ENCODE data around the gene RXRA.

DNA sequence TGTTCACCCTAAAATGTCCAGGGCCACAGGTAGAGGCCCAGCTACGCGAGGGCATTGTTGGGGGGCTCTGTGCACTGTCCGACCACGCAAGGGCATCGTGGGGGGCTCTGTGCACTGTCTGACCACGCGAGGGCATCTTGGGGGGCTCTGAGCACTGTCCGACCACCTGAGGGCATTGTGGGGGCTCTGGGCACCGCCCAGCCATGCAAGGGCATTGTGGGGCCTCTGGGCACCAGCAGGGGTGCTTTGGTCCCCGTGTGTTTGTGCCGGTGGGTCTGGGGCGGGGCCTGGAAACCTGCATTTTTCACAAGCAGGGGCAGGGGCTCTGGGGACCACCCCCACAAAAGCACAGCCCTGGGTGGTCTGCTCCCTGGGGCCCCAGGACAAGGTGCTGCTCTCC, 41.5 kb upstream of the RXRA start:
- TF ChIP-seq, protein P1, sequence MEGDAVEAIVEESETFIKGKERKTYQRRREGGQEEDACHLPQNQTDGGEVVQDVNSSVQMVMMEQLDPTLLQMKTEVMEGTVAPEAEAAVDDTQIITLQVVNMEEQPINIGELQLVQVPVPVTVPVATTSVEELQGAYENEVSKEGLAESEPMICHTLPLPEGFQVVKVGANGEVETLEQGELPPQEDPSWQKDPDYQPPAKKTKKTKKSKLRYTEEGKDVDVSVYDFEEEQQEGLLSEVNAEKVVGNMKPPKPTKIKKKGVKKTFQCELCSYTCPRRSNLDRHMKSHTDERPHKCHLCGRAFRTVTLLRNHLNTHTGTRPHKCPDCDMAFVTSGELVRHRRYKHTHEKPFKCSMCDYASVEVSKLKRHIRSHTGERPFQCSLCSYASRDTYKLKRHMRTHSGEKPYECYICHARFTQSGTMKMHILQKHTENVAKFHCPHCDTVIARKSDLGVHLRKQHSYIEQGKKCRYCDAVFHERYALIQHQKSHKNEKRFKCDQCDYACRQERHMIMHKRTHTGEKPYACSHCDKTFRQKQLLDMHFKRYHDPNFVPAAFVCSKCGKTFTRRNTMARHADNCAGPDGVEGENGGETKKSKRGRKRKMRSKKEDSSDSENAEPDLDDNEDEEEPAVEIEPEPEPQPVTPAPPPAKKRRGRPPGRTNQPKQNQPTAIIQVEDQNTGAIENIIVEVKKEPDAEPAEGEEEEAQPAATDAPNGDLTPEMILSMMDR (IDR thresholded peaks at IDR 0.05 in 8 of 11, conservative IDR thresholded peaks at IDR 0.05 in 3 of 11): no peak
- TF ChIP-seq POLR2A (IDR thresholded peaks at IDR 0.05): no peak

Data from spleen (tissue), 7 donors.